ENCODE measurements around the gene GAB3. TPM values are rescaled to one million over a fixed set of nuclear protein-coding genes. Genes with fewer than 3 reads are reported as not detected.

The GAB3 gene
- total and polyA plus RNA-seq, 9 of the 15 experiments (the other 6 are each of a cell fraction or from before 2014, with no cell fraction given): 16.1 to 31.4 (median 20.2) TPM

GRCh38 chrX:154717824-154718223 lies 33.1 kb downstream of the GAB3 start (continued):
- TF ChIP-seq PRDM10 (IDR thresholded peaks at IDR 0.05; ENCODE audit: partially characterized antibody) (no peak), E2F4 (CRISPR knock-in tag; IDR thresholded peaks at IDR 0.05; ENCODE audit: low read depth) (no peak), ATF1 (CRISPR knock-in tag; IDR thresholded peaks at IDR 0.05) (no peak), ATF1 (tag; IDR thresholded peaks at IDR 0.05) (0 out of 2 replicates have a peak, but pooled peaks have one; percentile 25), ATF3 (IDR thresholded peaks at IDR 0.05) (no peak), ATF3 (CRISPR knock-in tag; conservative IDR thresholded peaks at IDR 0.05) (0 out of 2 replicates have a peak, but pooled peaks have one; percentile 37), ZNF57 (CRISPR knock-in tag; IDR thresholded peaks at IDR 0.05) (no peak), ARID2 (IDR thresholded peaks at IDR 0.05) (no peak), RCOR1 (IDR thresholded peaks at IDR 0.05; ENCODE audit: borderline replicate concordance in 1 of 2, low read depth in 2 of 2, low read length in 2 of 2) (peak in 1 of 2 experiments; percentile 25; a peak in 1 of 4 replicates), RUNX1 (IDR thresholded peaks at IDR 0.05; ENCODE audit: low read depth) (peak; percentile 89), CREM (IDR thresholded peaks at IDR 0.05; ENCODE audit: low read depth) (peak; percentile 34; the same call in 1 of the 2 replicates), ZBTB40 (IDR thresholded peaks at IDR 0.05) (peak; percentile 81), ZBTB40 (CRISPR knock-in tag; IDR thresholded peaks at IDR 0.05) (no peak), HCFC1 (IDR thresholded peaks at IDR 0.05; ENCODE audit: low read depth, low read length) (peak; percentile 37; the same call in 1 of the 2 replicates), ZNF174 (CRISPR knock-in tag; IDR thresholded peaks at IDR 0.05) (no peak)

Measured in K562 (cell line).